Endometrium (tissue), 2 donors: Measurements from ENCODE around the gene FOXI1.

Experiments used
- FAIRE-seq: peaks from 2 replicates; lab custom pipeline; 2012; peaks lifted over from hg19 to GRCh38; lab: Jason Lieb, UNC
- donor health status: control.
- donor health status: control.

FOXI1 gene

GRCh38 chr5:170105642-170106611, at the start of gene FOXI1:
TSS of gene FOXI1 (plus strand) at chr5:170105897. CDS start at chr5:170105958, 61 bp downstream.
- FAIRE-seq: no peak

- no peak for FAIRE-seq
These were observed 49.0 kb upstream of the FOXI1 start for GRCh38 chr5:170056561-170057267.

DNA sequence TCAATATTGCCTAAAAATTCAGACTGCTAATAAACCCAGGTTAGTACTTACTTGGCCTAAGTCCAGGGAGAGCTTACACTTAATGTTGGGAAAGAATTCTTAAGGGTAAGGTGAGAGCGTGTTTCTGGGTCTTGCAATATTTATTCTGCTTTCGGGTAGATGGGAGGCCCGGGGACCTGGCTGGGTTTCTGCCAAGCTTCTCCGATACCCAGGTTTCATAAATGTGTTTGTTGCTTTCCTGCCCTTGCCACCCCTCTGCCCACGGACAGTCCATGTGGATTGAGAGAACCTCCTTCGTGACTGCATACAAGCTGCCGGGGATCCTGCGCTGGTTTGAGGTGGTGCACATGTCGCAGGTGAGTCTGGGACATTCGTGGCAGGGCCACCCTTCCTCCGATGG, 48.4 kb upstream of the FOXI1 start:
- FAIRE-seq: no peak

- FAIRE-seq: no peak
These were observed 46.5 kb upstream of the FOXI1 start for GRCh38 chr5:170059221-170059620.

- no peak for FAIRE-seq
These were observed 38.5 kb upstream of the FOXI1 start for GRCh38 chr5:170067152-170067551.

GRCh38 chr5:170067574-170068170, 38.0 kb upstream of the FOXI1 start:
- FAIRE-seq: no peak

GRCh38 chr5:170069512-170069911, 36.2 kb upstream of the FOXI1 start:
- no peak for FAIRE-seq

GRCh38 chr5:170070556-170071412, 34.9 kb upstream of the FOXI1 start:
- no peak for FAIRE-seq

DNA sequence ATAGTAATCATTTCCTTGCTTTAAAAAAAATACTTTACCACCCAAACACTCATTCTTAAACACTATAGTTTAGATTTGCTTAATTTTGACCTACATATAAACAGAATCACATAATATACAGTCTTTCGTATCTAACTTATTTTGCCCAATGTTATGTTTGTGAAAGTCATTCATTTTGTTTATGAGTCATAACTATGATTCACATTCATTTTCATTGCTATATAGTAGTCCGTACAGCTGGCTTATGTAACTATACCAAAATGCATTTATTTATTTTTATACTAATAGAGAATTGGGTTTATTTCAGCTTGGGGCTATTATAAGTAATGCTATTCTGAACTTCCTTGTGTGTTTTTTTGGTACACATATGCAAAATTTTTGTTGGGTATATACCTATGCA, 33.9 kb upstream of the FOXI1 start:
- no peak for FAIRE-seq

- no peak for FAIRE-seq
These were observed 30.0 kb upstream of the FOXI1 start for GRCh38 chr5:170075696-170076095.

- FAIRE-seq: no peak
These were observed 29.5 kb upstream of the FOXI1 start for GRCh38 chr5:170076211-170076610.

GRCh38 chr5:170076739-170077138, 29.0 kb upstream of the FOXI1 start:
- no peak for FAIRE-seq

GRCh38 chr5:170077526-170077925, 28.2 kb upstream of the FOXI1 start:
- no peak for FAIRE-seq

GRCh38 chr5:170078458-170078857, 27.2 kb upstream of the FOXI1 start:
- no peak for FAIRE-seq

DNA sequence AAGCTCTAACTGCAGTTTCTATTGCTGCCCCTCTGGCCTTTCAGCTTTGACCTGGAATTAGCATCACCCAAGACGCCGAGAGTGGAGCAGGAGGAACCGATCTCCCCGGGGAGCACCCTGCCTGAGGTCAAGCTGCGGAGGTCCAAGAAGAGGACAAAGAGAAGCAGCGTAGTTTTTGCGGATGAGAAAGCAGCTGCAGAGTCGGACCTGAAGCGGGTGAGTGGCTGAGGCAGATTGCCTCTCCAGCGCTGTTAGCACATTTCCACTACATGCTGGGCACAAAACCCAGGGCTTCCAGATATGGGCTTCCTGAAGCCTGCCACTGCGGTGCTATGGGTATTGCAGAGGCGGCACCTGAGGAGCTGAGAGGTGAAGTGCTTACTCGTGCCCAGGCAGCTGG, 26.8 kb upstream of the FOXI1 start:
- FAIRE-seq: no peak

GRCh38 chr5:170080217-170080616, 25.5 kb upstream of the FOXI1 start:
- FAIRE-seq: no peak

GRCh38 chr5:170080786-170081445, 24.8 kb upstream of the FOXI1 start:
- FAIRE-seq: no peak

DNA sequence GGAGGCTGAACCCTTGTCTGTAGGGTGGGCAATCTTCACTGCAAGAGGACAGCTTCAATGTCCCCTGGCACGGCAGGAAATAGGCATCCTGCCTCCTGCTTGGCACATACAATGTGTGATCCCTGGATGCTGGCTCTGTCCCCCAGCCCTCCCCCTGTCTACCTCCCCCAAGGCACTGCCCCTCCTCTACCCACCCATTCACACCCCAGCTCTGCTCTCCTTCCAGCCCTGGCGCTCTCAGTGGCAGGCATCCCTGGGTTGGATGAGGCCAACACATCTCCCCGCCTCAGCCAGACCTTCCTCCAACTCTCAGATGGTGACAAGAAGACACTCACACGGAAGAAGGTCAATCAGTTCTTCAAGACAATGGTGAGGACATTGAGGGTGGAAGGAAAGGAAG, 24.1 kb upstream of the FOXI1 start:
- no peak for FAIRE-seq

GRCh38 chr5:170082701-170083100, 23.0 kb upstream of the FOXI1 start:
- no peak for FAIRE-seq

DNA sequence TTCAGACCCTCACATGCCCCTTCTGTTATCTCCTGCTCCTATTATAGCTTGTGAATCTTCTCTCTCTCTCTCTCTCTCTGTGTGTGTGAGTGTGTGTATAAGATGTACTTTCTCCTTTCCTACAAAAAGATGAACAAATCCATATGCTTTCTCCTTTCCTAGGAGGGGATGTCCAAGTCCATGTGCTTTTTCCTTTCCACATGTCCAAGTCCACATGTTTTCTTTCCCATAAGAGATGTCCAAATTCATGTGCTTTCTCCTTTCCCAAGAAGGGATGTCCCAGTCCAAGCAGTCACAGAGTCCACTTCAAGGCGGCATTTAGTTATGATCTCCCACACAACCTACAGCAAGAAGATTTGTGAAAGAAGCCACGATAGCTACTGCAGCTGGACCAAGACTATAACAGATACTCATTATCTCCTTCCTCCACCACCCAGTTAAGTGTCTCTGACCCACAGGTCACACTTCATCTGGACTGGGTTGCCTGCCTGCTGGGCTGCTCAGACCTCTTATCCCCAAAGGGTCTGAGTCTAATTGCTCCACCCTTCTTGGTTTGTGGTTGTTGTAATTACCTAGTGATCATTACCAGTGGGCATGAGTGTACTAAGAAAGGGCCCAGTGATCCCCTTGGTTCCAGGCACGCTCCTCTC, 18.4 kb upstream of the FOXI1 start:
- no peak for FAIRE-seq
